T47D (cell line): ENCODE measurements around the gene SLAMF1.
"Not testable (repeated sequence)": the region's sequence is repeated elsewhere in the genome, so short reads cannot be mapped to it uniquely, and the experiment has no call there.

Experiments used
- DNase-seq, 2 experiments: peaks; one replicate each; pipeline versions ENCODE4 v3.0.0 to v3.0.0-alpha.2; 2011 to 2012; ENCODE audit warnings: low read depth in 1 of 2, low spot score in 1 of 2
- JUND ChIP-seq: IDR thresholded peaks from 2 replicates; pipeline ENCODE4 v1.6.1; 2012; ENCODE audit warnings: low read depth
- in situ Hi-C: cut with HindIII; loops from 2 replicates; pipeline ENCODE4 v1.10.0; 2016; ENCODE audit warnings: low sequenced_read_pairs, low pct_unique_long_range_greater_than_20kb

Gene SLAMF1

DNA sequence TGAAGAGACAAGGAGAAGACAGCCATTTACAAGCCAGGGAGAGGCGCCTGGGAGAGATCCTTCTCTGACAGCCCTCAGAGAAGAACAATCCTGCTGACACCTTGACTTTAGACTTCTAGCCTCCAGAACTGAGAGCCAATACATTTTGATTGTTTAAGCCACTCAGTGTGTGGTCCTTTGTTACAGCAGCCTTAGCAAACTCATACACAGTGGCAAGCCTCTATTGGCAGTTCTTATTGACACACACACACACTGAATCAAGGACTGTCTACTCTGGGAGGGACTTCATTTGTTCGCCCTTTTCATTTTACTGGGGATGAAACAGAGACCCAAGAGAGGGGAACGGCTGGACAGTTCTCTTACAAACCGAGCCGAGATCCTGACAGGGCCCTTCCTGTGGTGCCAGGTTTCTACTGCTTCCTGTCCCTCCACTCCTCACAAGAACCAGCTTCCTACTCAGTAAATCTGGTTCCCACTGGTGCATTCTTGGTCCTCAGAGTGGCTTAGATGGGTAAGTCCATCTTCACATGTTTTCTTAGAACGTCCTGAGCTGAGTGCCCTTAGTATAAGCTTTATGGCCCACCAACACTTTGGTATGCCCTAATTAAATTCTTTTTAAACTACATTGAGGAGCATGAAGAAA is 14.7 kb downstream of the SLAMF1 start:
- in situ Hi-C loops: no loop called here
- no peak for DNase-seq
- no peak for TF ChIP-seq JUND

DNA sequence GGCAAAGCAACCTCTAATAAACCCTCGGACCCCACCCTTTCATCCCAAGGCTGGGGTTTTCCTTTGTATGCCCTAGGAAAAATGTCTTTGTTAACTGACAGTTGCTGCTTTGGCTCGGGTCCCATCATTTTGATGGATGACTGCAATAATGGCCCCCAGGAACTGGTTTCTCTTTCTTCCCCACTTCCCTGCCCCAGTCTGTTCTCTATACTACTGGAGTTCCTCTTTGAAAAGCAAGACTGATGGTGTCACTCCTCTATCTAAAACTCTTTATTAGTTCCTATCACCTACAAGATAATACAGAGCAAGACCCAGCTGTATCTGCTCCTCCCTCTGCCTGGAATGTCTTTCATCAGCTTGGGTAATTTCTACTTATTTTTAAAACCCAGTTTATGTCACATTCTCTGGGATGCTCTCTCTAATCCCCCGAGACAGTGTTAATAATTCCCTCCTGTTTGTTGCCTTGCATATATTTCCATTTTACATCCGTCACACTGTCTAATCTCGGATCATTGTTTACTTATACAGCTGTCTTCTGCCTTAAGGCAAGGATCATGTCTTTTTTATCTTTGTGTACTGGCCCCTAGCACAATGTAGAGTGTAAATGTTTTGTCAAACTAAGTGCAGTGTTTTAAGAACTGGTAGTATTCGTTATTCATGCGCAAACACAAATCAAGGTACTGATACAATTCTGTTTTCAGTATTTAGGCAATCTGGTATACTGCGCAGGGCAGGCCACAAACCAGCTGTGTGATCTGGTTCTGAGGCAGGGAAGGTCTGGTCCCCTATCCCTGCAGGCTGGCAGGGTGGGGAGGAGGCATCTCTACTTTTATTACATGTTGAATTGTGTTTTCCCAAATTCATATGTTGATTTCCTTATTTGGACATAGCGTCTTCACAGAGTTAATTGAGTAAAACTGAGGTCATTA is 16.1 kb downstream of the SLAMF1 start:
- no peak for DNase-seq
- in situ Hi-C loops: no loop called here

DNA sequence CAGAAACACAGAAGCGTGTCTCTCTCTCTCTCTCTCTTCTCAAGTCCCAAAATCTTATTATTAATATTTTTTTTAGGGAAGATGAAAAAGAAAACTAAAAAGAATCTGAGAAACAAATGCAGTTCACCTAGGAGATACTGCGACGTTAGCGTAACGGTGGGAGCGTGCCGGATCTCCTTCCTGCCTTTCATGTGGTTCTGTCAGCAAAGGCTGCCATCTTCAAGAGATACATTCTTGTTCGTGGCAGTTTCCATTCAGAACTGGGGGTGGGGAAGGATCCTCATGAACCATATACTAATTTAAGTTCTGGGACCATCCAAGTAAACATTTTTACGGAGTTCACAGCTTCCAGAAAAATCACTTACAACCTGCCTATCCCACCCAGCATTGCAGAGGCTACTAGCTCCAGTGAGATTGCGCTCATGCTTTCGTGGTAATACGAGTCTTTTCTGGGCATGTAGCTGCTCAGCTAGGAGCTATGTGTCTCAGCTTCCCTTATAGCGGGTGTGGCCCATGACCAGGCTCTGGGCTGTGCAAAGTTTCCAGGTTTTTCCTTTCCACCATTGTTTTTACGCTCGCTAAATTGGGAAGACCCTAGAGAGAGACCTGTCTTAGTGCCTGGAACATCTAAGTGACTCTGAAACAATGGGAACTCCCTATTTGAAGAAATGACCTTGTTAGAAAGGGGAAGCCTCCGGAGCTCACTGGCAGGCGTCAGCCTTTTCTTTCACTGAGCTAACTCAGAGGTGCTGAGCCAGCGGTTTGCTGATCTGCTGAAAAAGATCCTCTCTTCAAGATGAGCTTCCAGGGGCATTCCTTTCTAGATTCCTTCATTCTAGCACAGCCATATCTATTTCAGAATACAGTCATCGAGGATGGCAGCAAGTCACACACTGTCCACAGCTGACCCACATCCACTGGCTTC is 17.3 kb downstream of the SLAMF1 start:
- no peak for TF ChIP-seq JUND
- no peak for DNase-seq
- in situ Hi-C loops: no loop called here

More for the DNA sequence above, 16.1 kb downstream of the SLAMF1 start:
- TF ChIP-seq JUND: no peak

DNA sequence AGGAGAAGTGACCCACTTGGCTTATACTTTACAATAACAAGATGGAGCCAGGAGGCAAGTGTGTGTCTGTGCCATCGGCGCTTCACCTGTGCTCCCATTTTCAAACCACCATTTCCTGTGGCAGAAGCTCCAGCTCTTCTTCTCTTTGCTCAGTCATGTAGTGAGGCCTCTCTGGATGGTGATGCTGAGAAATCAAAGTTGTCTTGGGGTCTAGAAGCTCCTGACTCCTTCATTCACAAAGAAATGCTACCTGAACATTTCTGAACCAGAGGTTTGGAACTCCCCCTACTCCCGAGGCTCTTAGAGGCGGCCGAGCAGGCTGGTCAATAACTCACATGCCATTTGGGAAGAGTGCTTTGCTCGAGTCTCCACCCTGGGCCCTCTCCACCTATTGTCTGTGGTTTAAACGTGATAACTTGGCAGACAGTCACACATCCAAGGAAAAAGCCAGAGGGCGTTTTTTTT is 18.0 kb downstream of the SLAMF1 start:
- no peak for TF ChIP-seq JUND
- no peak for DNase-seq
- in situ Hi-C loops: no loop called here

DNA sequence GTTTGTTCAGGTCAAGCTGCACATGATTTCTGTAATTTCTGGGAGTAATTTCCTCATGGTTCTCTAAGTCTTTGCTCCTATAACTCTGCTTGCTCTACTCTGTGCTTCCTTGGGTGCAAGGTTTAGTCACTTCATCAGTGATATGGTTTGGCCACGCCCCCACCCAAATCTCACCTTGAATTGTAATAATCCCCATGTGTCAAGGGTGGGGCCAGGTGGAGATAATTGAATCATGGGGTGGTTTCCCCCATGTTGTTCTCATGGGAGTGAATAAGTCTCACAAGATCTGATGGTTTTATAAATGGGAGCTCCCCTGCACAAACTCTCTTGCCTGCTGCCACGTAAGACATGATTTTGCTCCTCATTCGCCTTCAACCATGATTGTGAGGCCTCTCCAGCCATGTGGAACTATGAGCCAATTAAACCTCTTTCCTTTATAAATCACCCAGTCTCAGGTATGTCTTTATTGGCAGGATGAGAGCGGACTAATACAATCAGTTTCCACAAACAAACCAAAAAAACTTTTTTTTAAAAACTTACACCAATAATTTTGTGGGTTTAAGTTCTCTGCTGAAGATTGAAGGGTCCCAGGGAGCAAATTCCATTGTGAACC is 19.1 kb downstream of the SLAMF1 start:
- DNase-seq, in situ Hi-C loops: not testable (repeated sequence)

DNA sequence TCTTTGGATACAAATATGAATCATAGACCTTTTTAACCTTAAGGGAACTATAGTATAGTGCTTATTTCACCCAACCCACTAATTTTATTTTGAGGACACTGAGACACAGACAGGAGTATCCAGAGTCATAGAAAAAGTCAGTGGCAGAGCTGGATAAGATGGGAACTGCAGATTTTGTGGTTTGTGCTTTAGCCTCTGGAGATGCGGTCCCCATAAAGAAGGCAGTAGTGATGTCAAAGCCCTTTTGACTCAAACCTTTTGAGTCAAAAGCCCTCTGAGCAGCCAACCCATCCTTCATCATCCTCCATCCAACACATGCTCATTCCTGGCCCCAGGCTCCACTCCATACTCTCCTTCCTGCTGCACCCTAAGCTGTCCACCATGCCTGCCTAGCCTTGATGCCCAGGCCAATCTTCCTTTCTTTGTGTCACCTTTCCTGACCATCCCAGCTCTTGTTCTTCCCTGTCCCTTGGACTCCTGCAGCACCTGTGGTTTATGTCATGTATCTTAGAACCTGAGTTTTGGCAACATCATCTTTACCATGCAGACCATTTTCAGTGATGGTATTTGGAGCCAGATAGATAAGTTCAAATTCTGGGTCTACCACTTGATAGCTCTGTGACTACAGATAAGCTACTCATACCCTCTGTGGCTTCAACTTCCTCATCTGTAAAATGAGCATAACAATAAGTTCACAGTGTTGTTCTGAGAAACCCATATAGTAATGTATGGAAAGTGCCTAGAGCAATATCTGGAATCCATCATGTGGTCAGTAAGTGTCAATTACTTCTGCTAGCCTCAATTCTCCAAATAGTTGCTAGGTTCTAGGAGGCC is 20.1 kb downstream of the SLAMF1 start:
- DNase-seq: no peak
- TF ChIP-seq JUND: no peak
- in situ Hi-C loops: no loop called here

DNA sequence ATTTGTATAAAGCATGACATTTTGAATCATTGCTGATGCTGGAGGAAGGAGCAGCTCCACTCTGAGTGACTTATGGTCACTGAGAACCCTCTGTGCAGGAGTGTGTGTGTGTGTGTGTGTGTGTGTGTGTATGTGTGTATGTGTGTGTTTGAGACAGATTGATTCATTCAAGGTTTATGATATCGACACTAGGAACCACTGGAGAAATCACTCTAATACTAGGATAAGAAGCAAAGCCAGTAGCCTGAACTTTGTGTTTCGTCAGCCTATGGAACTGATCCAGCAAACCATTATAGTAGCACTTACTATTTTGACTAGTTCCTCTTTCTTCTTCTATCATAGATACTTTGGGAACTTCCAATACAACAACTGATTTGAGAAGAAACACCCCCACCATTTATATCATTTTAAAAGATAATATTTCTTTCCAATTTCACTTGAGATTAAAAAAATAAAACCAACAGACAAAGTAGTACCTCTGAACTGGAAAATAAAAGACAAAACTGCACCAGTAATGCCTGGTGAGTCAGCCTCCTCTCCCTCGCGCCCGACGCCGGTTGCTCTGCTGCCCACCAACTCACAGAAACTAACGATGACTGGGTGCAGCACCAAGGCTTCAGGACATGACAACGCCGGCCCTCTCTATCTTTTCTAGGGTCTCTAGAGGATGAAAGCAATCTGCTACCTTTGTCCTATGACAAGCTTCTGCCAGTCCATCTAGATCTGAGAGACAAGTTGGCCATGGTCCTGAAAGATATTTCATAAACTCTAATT is 20.9 kb downstream of the SLAMF1 start:
- in situ Hi-C loops: no loop called here
- DNase-seq: no peak
- no peak for TF ChIP-seq JUND

DNA sequence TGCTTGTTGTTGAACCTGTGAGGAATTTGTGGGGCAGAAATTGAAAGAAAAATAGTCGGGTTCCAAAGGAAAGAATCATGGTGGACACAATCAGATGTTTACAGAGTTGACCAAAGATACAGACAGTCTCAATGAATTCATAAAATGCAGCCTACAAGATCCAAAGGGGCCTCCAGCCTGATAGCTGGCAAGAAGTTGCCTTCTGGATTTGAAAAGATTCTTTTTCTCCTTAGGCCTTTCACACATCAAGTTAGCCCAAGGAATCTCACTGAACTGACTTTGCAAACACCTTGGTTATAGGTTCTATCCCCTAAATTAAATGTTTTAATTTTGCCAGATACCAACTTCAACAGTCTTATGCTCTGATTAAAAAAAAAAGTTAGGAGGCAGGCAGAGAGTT is 21.5 kb downstream of the SLAMF1 start:
- TF ChIP-seq JUND: no peak
- DNase-seq: no peak
- in situ Hi-C loops: no loop called here

DNA sequence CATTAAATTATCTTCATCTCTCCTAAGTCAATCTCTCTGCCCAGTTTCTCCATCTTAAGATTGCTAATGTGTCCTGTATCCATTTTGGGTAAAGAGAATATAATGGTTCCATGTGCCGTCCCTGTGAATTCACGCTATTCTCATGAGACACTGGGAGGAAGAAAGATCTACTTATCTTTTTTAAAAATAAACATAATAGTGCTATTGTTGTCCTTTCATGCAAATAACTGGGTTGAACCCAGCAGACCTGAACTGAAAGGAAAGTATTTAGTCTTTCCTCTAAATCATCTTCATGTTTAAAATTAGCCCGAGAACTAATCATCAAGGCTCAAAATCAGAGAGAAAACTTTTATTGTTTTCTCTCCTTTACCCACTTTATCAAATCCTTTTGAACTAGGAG is 22.4 kb downstream of the SLAMF1 start:
- TF ChIP-seq JUND: no peak
- no peak for DNase-seq
- in situ Hi-C loops: no loop called here

DNA sequence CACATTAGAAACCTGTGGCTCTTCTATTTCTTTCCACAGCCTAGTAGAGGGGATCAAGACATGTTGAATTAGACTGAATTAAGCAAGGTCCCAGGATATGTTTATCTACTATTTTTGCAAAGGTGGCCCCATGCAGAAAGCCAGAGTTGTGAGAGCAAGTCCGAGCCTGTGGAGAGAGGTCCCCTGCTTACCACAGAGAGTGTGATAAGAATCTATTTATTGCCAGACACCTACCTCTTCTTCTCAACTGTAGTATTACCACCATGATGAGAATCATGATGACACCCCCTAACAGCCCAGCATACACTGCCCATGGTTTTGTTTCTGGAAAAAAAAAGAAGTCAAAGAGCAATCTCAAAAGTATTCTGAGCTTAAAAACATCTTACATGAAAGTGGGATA is 23.0 kb downstream of the SLAMF1 start:
- no peak for DNase-seq
- TF ChIP-seq JUND: no peak
- in situ Hi-C loops: no loop called here

DNA sequence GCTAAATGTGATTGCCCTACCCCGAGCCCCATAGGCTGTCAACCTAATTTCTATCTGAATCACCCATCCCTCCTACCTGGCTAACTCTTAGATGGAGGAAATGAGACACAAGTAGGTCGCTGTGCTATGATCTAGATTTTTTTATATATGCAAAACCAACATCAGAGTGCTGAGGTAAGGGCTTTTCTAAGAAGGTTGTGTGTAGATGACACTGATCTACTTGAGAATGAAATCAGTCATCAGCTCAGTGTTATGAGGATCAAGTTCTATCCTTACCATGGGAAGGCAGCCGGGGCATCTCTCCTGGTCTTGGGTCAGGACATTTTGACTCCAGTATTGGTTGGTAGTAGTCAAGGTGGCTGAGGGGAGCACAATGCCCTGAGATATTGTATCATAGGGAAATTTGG is 23.6 kb downstream of the SLAMF1 start:
- no peak for DNase-seq
- TF ChIP-seq JUND: no peak
- in situ Hi-C loops: no loop called here
